ENCODE data around the gene PGAM5. TPM values are rescaled to one million over a fixed set of nuclear protein-coding genes. Genes with fewer than 3 reads are reported as not detected.

The PGAM5 gene
- total RNA-seq, 1 donor from 2014 or later = 41.2 TPM

DNA sequence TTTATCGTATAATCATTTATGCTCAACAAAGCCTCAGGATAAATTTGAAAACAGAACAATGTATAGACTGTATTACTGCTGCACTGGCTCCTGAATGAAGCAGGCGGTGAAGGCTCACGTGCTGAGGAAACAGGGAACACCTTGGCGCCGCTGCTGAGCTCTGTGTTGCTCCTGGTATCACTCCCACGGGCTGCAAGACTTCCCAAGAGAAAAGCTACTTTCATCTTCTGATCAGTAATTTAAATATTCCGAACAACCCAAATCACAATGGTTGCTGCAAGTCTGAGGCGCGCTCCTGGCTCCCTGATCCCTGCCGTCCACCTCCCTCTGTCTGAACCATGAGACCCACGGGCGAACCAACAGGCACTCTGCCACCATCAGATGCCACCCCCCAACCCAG is 15.7 kb downstream of the PGAM5 start:
- TF ChIP-seq, protein P1, sequence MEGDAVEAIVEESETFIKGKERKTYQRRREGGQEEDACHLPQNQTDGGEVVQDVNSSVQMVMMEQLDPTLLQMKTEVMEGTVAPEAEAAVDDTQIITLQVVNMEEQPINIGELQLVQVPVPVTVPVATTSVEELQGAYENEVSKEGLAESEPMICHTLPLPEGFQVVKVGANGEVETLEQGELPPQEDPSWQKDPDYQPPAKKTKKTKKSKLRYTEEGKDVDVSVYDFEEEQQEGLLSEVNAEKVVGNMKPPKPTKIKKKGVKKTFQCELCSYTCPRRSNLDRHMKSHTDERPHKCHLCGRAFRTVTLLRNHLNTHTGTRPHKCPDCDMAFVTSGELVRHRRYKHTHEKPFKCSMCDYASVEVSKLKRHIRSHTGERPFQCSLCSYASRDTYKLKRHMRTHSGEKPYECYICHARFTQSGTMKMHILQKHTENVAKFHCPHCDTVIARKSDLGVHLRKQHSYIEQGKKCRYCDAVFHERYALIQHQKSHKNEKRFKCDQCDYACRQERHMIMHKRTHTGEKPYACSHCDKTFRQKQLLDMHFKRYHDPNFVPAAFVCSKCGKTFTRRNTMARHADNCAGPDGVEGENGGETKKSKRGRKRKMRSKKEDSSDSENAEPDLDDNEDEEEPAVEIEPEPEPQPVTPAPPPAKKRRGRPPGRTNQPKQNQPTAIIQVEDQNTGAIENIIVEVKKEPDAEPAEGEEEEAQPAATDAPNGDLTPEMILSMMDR (IDR thresholded peaks at IDR 0.05) = no peak
- Histone ChIP-seq H3K36me3 (peaks cover 68 to 92% of the 10 kb centered on the region in 2 donors), H3K4me3 (no peak overlapping the region), H3K27me3 (no peaks in the 10 kb centered on the region), H3K9me3 (no peaks in the 10 kb centered on the region), H3K27ac (no peak overlapping the region), H3K4me1 (no peaks in the 10 kb centered on the region)
- no peak for DNase-seq (ENCODE audit: low spot score in 2 of 2)
- intact Hi-C loops (cut with DNase I) = no loop called here

DNA sequence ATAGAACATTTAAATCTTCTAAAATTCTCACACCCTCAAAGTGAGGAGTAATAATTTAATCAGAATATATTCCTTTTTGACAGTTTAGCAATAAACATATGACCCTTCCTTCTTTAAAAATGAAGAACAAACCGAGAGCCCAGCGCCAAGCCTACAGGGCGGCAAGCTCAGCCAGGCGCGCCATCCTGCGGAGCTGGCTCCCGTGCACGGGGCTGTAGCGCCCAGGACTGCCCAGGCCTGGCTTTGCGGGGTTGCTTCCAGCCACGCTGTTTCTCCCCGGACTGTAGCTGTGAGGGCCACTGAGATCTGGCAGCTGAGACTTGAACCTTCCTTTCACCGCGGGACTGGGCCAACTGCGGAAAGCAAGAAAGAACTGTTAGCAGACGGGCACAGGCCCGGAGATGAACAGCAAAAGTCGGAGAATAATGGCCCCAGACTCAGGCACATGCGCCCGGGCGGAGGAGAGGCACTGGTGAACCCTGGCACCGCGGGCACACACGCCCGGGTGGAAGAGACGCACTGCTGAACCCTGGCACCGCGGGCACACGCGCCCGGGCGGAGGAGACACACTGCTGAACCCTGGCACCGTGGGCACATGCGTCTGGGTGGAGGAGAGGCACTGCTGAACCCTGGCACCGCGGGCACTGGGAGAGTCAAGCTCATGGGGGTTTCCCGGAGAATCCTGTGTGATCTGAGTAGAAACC is 16.6 kb downstream of the PGAM5 start:
- Histone ChIP-seq H3K4me3 (no peak overlapping the region), H3K4me1 (no peaks in the 10 kb centered on the region), H3K27me3 (no peaks in the 10 kb centered on the region), H3K27ac (no peak overlapping the region), H3K9me3 (no peaks in the 10 kb centered on the region), H3K36me3 (peaks cover 76 to 94% of the 10 kb centered on the region in 2 donors)
- TF ChIP-seq, protein P1 (IDR thresholded peaks at IDR 0.05) = no peak
- intact Hi-C loops (cut with DNase I) = no loop called here
- DNase-seq (ENCODE audit: low spot score in 2 of 2) = no peak

DNA sequence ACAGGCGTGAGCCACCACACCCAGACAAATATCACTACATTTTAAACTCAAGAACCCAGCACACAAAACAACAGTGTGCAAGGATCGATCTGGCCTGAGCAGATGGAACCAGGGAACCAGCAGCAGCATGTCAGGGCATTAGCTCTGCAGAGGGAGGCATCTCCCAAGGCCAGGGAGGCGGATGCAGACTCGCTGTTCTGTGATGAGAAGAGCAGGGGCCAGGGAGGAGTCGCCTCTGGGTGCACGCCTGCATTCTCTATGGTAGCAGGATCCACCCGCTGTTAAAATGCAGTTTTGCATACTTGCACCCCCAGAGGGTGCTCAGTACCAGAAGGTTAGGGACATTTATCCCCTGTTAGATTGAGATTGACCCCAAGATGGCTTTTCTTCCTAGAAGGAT is 17.9 kb downstream of the PGAM5 start:
- H3K36me3 ChIP-seq = peaks cover 83 to 96% of the 10 kb centered on the region in 2 donors
- TF ChIP-seq, protein P1 (IDR thresholded peaks at IDR 0.05) = no peak
- no peak overlapping the region for H3K27ac ChIP-seq
- no peak for DNase-seq (ENCODE audit: low spot score in 2 of 2)
- no peak overlapping the region for H3K4me3 ChIP-seq
- intact Hi-C loops (cut with DNase I) = no loop called here
- H3K27me3 ChIP-seq = no peaks in the 10 kb centered on the region
- H3K4me1 ChIP-seq = no peaks in the 10 kb centered on the region
- H3K9me3 ChIP-seq = no peaks in the 10 kb centered on the region

DNA sequence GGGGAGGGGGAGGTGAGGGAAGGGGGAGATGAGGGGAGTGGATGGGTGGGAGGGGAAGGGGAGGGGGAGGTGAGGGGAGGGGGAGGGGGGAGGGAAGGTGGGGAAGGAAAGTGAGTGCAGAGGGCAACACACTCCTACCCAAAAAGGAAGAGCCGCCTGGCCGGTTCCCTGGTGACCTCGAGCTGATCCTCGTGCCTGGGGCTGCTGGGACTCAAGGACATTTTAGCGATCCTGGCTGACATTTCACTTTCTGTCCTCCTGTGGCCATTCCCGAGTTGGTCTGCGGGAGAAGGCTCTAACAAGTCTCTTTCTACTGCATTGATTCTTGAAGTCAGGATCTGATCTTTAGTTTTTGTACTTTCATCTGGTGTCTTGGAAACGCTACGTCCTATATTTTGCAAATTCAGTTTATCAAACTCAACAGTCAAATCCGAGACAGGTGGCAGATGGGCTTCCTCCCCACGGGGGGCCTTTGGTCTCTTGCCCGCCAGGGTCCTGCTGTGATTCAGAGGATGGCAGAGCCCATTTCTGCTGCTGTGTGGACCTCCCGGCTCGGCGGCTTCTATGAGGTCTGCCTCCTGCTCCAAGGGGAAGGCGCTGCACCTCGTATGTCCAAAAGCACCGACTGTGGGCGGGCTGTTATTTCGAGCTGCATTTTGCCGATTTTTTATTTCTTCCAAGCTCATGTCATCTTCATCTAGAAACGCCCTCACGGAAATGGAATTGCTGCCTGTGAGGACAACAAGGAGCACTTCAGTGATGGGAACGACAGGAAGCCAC is 19.1 kb downstream of the PGAM5 start:
- peaks cover 85 to 96% of the 10 kb centered on the region in 2 donors for H3K36me3 ChIP-seq
- no peak for DNase-seq (ENCODE audit: low spot score in 2 of 2)
- TF ChIP-seq, protein P1 (IDR thresholded peaks at IDR 0.05) = no peak
- H3K27me3 ChIP-seq = no peaks in the 10 kb centered on the region
- intact Hi-C loops (cut with DNase I) = no loop called here
- no peaks in the 10 kb centered on the region for H3K4me1 ChIP-seq
- H3K4me3 ChIP-seq = no peak overlapping the region
- H3K9me3 ChIP-seq = no peaks in the 10 kb centered on the region
- no peak overlapping the region for H3K27ac ChIP-seq

DNA sequence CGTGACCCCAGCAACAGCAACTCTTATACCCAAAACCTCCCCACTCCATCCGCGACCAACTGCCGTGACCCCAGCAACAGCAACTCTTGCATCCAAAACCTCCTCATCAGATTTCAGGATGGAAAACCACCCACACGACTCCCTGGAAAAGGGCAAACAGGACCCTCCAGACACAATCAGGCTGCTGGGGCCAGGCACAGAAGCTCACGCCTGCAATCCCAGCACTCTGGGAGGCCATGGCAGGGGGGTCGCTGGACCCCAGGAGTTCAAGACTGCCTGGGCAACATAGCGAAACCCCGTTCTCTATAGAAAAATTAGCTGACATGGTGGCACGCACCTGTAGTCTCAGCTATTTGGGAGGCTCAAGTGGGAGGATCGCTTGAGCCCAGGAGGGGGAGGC is 19.7 kb downstream of the PGAM5 start:
- Histone ChIP-seq H3K4me1 (no peaks in the 10 kb centered on the region), H3K27me3 (no peaks in the 10 kb centered on the region), H3K4me3 (no peak overlapping the region), H3K27ac (no peak overlapping the region), H3K9me3 (no peaks in the 10 kb centered on the region), H3K36me3 (peaks cover 85 to 96% of the 10 kb centered on the region in 2 donors)
- TF ChIP-seq, protein P1 (IDR thresholded peaks at IDR 0.05) = no peak
- intact Hi-C loops (cut with DNase I) = no loop called here
- no peak for DNase-seq (ENCODE audit: low spot score in 2 of 2)
